Neural crest cell (in vitro differentiated cells): ENCODE data around the gene LAMP5. TPM values are rescaled to one million over a fixed set of nuclear protein-coding genes. Genes with fewer than 3 reads are reported as not detected.

Experiments used
- DNase-seq: peaks from one replicate; pipeline ENCODE4 v3.0.0; 2021; ENCODE audit warnings: low read depth, mixed read lengths, low spot score
- H3K27ac Mint-ChIP-seq: one replicate; pipeline ENCODE4 v1.8.0; 2021; ENCODE audit warnings: mild to moderate bottlenecking, mixed read lengths; ENCODE audit not compliant: unreplicated experiment
- H3K27me3 Mint-ChIP-seq: 2 replicates; pipeline ENCODE4 v1.8.0; 2021; ENCODE audit warnings: low read depth, mild to moderate bottlenecking, mixed read lengths
- H3K36me3 Mint-ChIP-seq: 2 replicates; pipeline ENCODE4 v1.8.0; 2021; ENCODE audit warnings: low read depth, mild to moderate bottlenecking, mixed read lengths
- H3K4me1 Mint-ChIP-seq: 2 replicates; pipeline ENCODE4 v1.8.0; 2021; ENCODE audit warnings: mixed read lengths
- H3K4me3 Mint-ChIP-seq: one replicate; pipeline ENCODE4 v1.8.0; 2021; ENCODE audit warnings: mild to moderate bottlenecking, mixed read lengths
- H3K9me3 Mint-ChIP-seq: 2 replicates; pipeline ENCODE4 v1.8.0; 2021; ENCODE audit warnings: mixed read lengths
- CTCF ChIP-seq: fragments of 200-600 bp; sonication (generic); conservative IDR thresholded peaks from 2 replicates; pipeline ENCODE4 v1.5.0; 2021; ENCODE audit warnings: antibody characterized with exemption, mild to moderate bottlenecking
- total RNA-seq: library from RNA; stranded (reverse); gene quantifications from 2 replicates; pipeline ENCODE4 v1.2.1, GENCODE V29; 2021

The LAMP5 gene
- total RNA-seq, 1 donor from 2014 or later, result 0.98 TPM

GRCh38 chr20:9485614-9486340 lies 28.6 kb upstream of the LAMP5 start:
- no peak for TF ChIP-seq CTCF
- Mint-ChIP-seq H3K4me3 (no peak overlapping the region), H3K9me3 (peaks cover 3% of the 10 kb centered on the region), H3K27me3 (no peaks in the 10 kb centered on the region), H3K4me1 (peaks cover 8% of the 10 kb centered on the region), H3K36me3 (peaks cover 5% of the 10 kb centered on the region), H3K27ac (no peak overlapping the region)
- no peak for DNase-seq

- Mint-ChIP-seq H3K27ac (no peak overlapping the region), H3K4me1 (peaks cover 8% of the 10 kb centered on the region), H3K4me3 (no peak overlapping the region), H3K27me3 (no peaks in the 10 kb centered on the region), H3K9me3 (peaks cover 3% of the 10 kb centered on the region), H3K36me3 (peaks cover 3% of the 10 kb centered on the region)
- TF ChIP-seq CTCF, result no peak
- no peak for DNase-seq
Measured at GRCh38 chr20:9487231-9487630, 27.2 kb upstream of the LAMP5 start.

- peaks cover 8% of the 10 kb centered on the region for H3K4me1 Mint-ChIP-seq
- no peak overlapping the region for H3K4me3 Mint-ChIP-seq
- no peak for DNase-seq
- peaks cover 3% of the 10 kb centered on the region for H3K9me3 Mint-ChIP-seq
- no peaks in the 10 kb centered on the region for H3K27me3 Mint-ChIP-seq
- no peak overlapping the region for H3K27ac Mint-ChIP-seq
- H3K36me3 Mint-ChIP-seq, result peaks cover 3% of the 10 kb centered on the region
- no peak for TF ChIP-seq CTCF
Measured at GRCh38 chr20:9488063-9488462, 26.3 kb upstream of the LAMP5 start.

- H3K4me1 Mint-ChIP-seq, result peaks cover 4% of the 10 kb centered on the region
- H3K36me3 Mint-ChIP-seq, result no peaks in the 10 kb centered on the region
- no peak for TF ChIP-seq CTCF
- no peak overlapping the region for H3K27ac Mint-ChIP-seq
- DNase-seq, result no peak
- H3K9me3 Mint-ChIP-seq, result peaks cover 9% of the 10 kb centered on the region
- H3K27me3 Mint-ChIP-seq, result no peaks in the 10 kb centered on the region
- H3K4me3 Mint-ChIP-seq, result no peak overlapping the region
Measured at GRCh38 chr20:9490161-9490560, 24.2 kb upstream of the LAMP5 start.

GRCh38 chr20:9490631-9491030 lies 23.8 kb upstream of the LAMP5 start:
- DNase-seq, result no peak
- H3K27me3 Mint-ChIP-seq, result no peaks in the 10 kb centered on the region
- no peak overlapping the region for H3K4me3 Mint-ChIP-seq
- TF ChIP-seq CTCF, result no peak
- no peak overlapping the region for H3K27ac Mint-ChIP-seq
- H3K4me1 Mint-ChIP-seq, result peaks cover 4% of the 10 kb centered on the region
- H3K9me3 Mint-ChIP-seq, result peaks cover 12% of the 10 kb centered on the region
- no peaks in the 10 kb centered on the region for H3K36me3 Mint-ChIP-seq
